ENCODE results near the gene SLC1A1.
"Not testable (repeated sequence)": the region's sequence is repeated elsewhere in the genome, so short reads cannot be mapped to it uniquely, and the experiment has no call there.

Gene SLC1A1

GRCh38 chr9:4581861-4582565, 91.7 kb downstream of the SLC1A1 start:
- DNase-seq: no peak

- no peak for DNase-seq
Measured at GRCh38 chr9:4583001-4583400, 92.7 kb downstream of the SLC1A1 start.

GRCh38 chr9:4584636-4585035, 94.4 kb downstream of the SLC1A1 start:
- no peak for DNase-seq

GRCh38 chr9:4585135-4585534, 94.9 kb downstream of the SLC1A1 start:
- DNase-seq: no peak

- no peak for DNase-seq
Measured at GRCh38 chr9:4588721-4589120, 98.5 kb downstream of the SLC1A1 start.

GRCh38 chr9:4590430-4591122, 100.3 kb downstream of the SLC1A1 start:
- DNase-seq: no peak

GRCh38 chr9:4591123-4591500, 100.8 kb downstream of the SLC1A1 start:
- DNase-seq: no peak

GRCh38 chr9:4592295-4592694, 102.0 kb downstream of the SLC1A1 start:
- DNase-seq: no peak

- no peak for DNase-seq
Measured at GRCh38 chr9:4592886-4593285, 102.6 kb downstream of the SLC1A1 start.

GRCh38 chr9:4594545-4594944, 104.3 kb downstream of the SLC1A1 start:
- DNase-seq: no peak

GRCh38 chr9:4594994-4595393, 104.7 kb downstream of the SLC1A1 start:
- no peak for DNase-seq

- no peak for DNase-seq
Measured at GRCh38 chr9:4596165-4596922, 106.1 kb downstream of the SLC1A1 start.

GRCh38 chr9:4600368-4600767, 110.1 kb downstream of the SLC1A1 start:
- no peak for DNase-seq

GRCh38 chr9:4603830-4604229, 113.6 kb downstream of the SLC1A1 start:
- DNase-seq: no peak

- peak; percentile 1 for DNase-seq
Measured at GRCh38 chr9:4604678-4605095, 114.4 kb downstream of the SLC1A1 start.

- not testable (repeated sequence) for DNase-seq
Measured at GRCh38 chr9:4606033-4606432, 115.8 kb downstream of the SLC1A1 start.

GRCh38 chr9:4614627-4615026, 124.4 kb downstream of the SLC1A1 start:
- DNase-seq: no peak

- DNase-seq: no peak
Measured at GRCh38 chr9:4615251-4615650, 125.0 kb downstream of the SLC1A1 start.

GRCh38 chr9:4615778-4616177, 125.5 kb downstream of the SLC1A1 start:
- no peak for DNase-seq

- DNase-seq: no peak
Measured at GRCh38 chr9:4617752-4618151, 127.5 kb downstream of the SLC1A1 start.

GRCh38 chr9:4618700-4619099, 128.4 kb downstream of the SLC1A1 start:
- no peak for DNase-seq

GRCh38 chr9:4620057-4620765, 129.9 kb downstream of the SLC1A1 start:
- DNase-seq: no peak

- DNase-seq: no peak
Measured at GRCh38 chr9:4620881-4621555, 130.8 kb downstream of the SLC1A1 start.

Measured in NCI-H2107 (cell line).